ENCODE data around the gene CFAP97D2. TPM values are rescaled to one million over a fixed set of nuclear protein-coding genes. Genes with fewer than 3 reads are reported as not detected.
A peak's percentile ranks its signal among the peaks of the same experiment; 100 is the strongest.

The CFAP97D2 gene
- total and polyA plus RNA-seq, 2 of the 13 experiments (the other 11 are each of a cell fraction or from before 2014, with no cell fraction given) = not detected

DNA sequence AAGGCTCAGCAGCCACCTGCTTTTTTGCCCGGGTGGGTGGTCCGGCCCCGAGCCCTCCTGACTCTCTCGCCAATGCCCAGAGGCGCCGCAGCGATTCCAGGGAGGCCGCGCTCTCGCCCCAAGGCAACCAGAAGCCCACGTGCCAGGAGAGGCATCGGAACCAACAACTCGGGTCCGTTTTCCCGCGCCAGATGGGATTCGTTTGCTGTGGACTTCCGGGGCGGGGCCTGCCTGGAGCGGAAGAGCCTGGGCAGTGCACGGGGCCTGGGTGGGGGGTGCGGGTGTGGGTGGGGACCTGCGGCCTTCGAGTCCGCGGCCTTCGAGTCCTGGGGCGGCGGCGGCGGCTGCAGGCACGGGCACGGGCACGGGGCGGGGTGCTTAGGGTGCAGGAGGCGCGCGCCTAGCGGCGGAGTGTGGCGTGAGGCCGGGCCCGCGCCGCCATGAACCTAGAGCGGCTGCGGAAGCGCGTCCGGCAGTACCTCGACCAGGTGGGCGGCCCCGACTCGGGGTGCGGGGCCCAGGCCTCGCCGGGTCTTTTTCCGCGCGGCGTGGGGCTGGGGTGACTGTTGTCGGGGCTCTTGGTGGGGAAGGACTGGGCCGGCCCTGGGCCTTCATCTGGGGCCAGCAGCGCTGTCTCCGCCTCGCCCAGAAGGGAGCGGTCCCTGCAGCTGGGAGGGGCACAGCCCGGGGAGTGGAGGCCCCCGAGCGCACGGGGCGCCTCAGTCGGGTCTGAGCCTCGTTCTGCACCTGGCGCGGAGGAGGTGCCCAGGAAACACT is 55.8 kb downstream of the CFAP97D2 start, which contains the start of gene CDC16 (continued):
- TF ChIP-seq, protein P1, sequence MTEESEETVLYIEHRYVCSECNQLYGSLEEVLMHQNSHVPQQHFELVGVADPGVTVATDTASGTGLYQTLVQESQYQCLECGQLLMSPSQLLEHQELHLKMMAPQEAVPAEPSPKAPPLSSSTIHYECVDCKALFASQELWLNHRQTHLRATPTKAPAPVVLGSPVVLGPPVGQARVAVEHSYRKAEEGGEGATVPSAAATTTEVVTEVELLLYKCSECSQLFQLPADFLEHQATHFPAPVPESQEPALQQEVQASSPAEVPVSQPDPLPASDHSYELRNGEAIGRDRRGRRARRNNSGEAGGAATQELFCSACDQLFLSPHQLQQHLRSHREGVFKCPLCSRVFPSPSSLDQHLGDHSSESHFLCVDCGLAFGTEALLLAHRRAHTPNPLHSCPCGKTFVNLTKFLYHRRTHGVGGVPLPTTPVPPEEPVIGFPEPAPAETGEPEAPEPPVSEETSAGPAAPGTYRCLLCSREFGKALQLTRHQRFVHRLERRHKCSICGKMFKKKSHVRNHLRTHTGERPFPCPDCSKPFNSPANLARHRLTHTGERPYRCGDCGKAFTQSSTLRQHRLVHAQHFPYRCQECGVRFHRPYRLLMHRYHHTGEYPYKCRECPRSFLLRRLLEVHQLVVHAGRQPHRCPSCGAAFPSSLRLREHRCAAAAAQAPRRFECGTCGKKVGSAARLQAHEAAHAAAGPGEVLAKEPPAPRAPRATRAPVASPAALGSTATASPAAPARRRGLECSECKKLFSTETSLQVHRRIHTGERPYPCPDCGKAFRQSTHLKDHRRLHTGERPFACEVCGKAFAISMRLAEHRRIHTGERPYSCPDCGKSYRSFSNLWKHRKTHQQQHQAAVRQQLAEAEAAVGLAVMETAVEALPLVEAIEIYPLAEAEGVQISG (CRISPR knock-in tag; IDR thresholded peaks at IDR 0.05) = peak; percentile 92
- TF ChIP-seq CREBL2 (CRISPR knock-in tag; IDR thresholded peaks at IDR 0.05; ENCODE audit: borderline replicate concordance) (peak; percentile 74; the same call in 1 of the 2 replicates), ZNF615 (CRISPR knock-in tag; IDR thresholded peaks at IDR 0.05; ENCODE audit: borderline replicate concordance) (no peak; the same call in 1 of the 2 replicates), ZBTB21 (CRISPR knock-in tag; IDR thresholded peaks at IDR 0.05) (0 out of 2 replicates have a peak, but pooled peaks have one; percentile 20), ZNF432 (CRISPR knock-in tag; IDR thresholded peaks at IDR 0.05; ENCODE audit: borderline replicate concordance) (no peak), MAFF (IDR thresholded peaks at IDR 0.05; ENCODE audit: low read depth, low read length) (no peak), FOXM1 (CRISPR knock-in tag; IDR thresholded peaks at IDR 0.05) (no peak), NCOR1 (IDR thresholded peaks at IDR 0.05; ENCODE audit: borderline replicate concordance, low read length) (no peak)

DNA sequence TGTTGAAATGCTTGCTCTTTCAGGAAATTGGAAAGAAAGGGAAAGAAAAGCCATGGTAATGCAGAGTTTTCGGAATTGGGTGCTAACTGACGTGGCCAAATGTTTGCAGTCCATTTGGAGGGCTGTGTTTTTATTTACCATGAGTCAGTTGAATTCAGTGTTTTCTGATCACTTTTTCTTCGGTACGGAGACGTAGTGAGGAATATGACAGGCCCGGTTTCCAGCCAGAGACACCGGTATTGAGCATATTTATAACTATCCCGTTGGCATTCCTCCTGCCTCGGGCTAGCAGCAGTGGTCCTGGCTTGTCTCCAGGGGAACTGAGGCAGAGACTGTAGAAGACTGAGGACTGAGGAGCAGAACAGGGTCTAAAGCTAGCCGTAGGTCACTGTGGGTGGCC is 56.6 kb downstream of the CFAP97D2 start:
- CTCF ChIA-PET (ENCODE audit: low intra/inter-chr PET ratio, low total read pairs) = no interaction called here
- ATAC-seq = peak; percentile 9; the same call in 1 of the 3 replicates

More for the DNA sequence above, 56.6 kb downstream of the CFAP97D2 start:
- no peak overlapping the region for H2AFZ ChIP-seq (ENCODE audit: low read length)
- peak overlapping the region; percentile 98 for H3K4me2 ChIP-seq (ENCODE audit: low read depth, low read length)
- 0 out of 2 replicates have a peak, but pooled peaks cover 6% of the 10 kb centered on the region for H3K4me1 ChIP-seq (ENCODE audit: insufficient read depth, low read length)
- WGBS (ENCODE audit: low lambda C conversion rate) = 2% methylated on average over 10 of the region's 10 CpGs
- H3K27me3 ChIP-seq (ENCODE audit: control insufficient read depth in 1 of 2, insufficient read depth in 2 of 2, low read length in 2 of 2) = peaks cover 0 to 1% of the 10 kb centered on the region in 2 experiments; a peak in 2 of 5 replicates
- H4K20me1 ChIP-seq (ENCODE audit: insufficient read depth, low read length) = no peaks in the 10 kb centered on the region
- H3K9me3 ChIP-seq (ENCODE audit: low read length) = no peaks in the 10 kb centered on the region
- intact Hi-C loops (cut with micrococcal nuclease; ENCODE audit: unreplicated experiment) = no loop called here
- no peak for FAIRE-seq
- H3K9ac ChIP-seq (ENCODE audit: insufficient read depth, low read depth, low read length) = peak overlapping the region; percentile 86
- BruUV-seq (replicated peaks) = TSS peak; percentile 73
- H3K36me3 ChIP-seq (replicated peaks in 1 of 2; ENCODE audit: control insufficient read depth in 1 of 2, insufficient read depth in 2 of 2, low read length in 2 of 2) = peaks cover 1 to 31% of the 10 kb centered on the region in 2 experiments
- POLR2A ChIA-PET = no interaction called here
- in situ Hi-C loops (cut with HindIII; ENCODE audit: extremely low pct_ligation_motif_present, low pct_unique_long_range_greater_than_20kb) = no loop called here
- peak overlapping the region; percentile 80 for H3K27ac ChIP-seq (ENCODE audit: extremely low read length, insufficient read depth, low read length)
- peaks cover 16% of the 10 kb centered on the region for H3K79me2 ChIP-seq (ENCODE audit: insufficient read depth, low read length)
- DNase-seq (ENCODE audit: low spot score) = peak; percentile 5
- H3K4me3 ChIP-seq (replicated peaks in 1 of 3; ENCODE audit: insufficient read depth in 1 of 3, low read depth in 2 of 3, low read length in 3 of 3) = peak overlapping the region; percentile 76 to 91 (median 90)
- TF ChIP-seq CSRNP2 (CRISPR knock-in tag; conservative IDR thresholded peaks at IDR 0.05; ENCODE audit: low read depth) (no peak), SNAPC2 (CRISPR knock-in tag; IDR thresholded peaks at IDR 0.05) (peak; percentile 35; the same call in 1 of the 2 replicates), ZSCAN20 (CRISPR knock-in tag; IDR thresholded peaks at IDR 0.05; ENCODE audit: borderline replicate concordance) (no peak)
- TF ChIP-seq, protein P2, sequence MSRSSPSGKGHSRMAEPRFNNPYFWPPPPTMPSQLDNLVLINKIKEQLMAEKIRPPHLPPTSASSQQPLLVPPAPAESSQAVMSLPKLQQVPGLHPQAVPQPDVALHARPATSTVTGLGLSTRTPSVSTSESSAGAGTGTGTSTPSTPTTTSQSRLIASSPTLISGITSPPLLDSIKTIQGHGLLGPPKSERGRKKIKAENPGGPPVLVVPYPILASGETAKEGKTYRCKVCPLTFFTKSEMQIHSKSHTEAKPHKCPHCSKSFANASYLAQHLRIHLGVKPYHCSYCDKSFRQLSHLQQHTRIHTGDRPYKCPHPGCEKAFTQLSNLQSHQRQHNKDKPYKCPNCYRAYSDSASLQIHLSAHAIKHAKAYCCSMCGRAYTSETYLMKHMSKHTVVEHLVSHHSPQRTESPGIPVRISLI (CRISPR knock-in tag; IDR thresholded peaks at IDR 0.05; ENCODE audit: borderline replicate concordance) = no peak

All from HepG2 (cell line).